Liver (tissue), 9 donors: ENCODE data around the gene DCC. TPM values are rescaled to one million over a fixed set of nuclear protein-coding genes. Genes with fewer than 3 reads are reported as not detected.

Experiments used
- DNase-seq: peaks from one replicate; pipeline ENCODE4 v3.0.0-alpha.2; 2017; ENCODE audit warnings: low spot score
- H3K27ac ChIP-seq, 2 donors: one replicate each; pipeline ENCODE4 v1.7.0; 2013; ENCODE audit warnings: inconsistent platforms in 2 of 2, low read length in 2 of 2, control low read depth in 1 of 2, low read depth in 1 of 2, mild to moderate bottlenecking in 1 of 2
- H3K27me3 ChIP-seq, 4 donors: one replicate each; pipeline versions ENCODE4 v1.6.1 to v1.7.0; 2013; ENCODE audit warnings: low read length in 3 of 4, inconsistent platforms in 1 of 4, mild to moderate bottlenecking in 1 of 4, moderate library complexity in 1 of 4; ENCODE audit not compliant: control insufficient read depth in 4 of 4, insufficient read depth in 4 of 4
- H3K36me3 ChIP-seq, 4 donors: one replicate each; pipeline versions ENCODE4 v1.6.1 to v1.7.0; 2013; ENCODE audit warnings: low read length in 3 of 4, mild to moderate bottlenecking in 3 of 4, low read depth in 1 of 4, moderate library complexity in 1 of 4; ENCODE audit not compliant: control insufficient read depth in 4 of 4, insufficient read depth in 3 of 4
- H3K4me1 ChIP-seq, 4 donors: one replicate each; pipeline versions ENCODE4 v1.6.1 to v1.7.0; 2013; ENCODE audit warnings: low read length in 3 of 4, mild to moderate bottlenecking in 3 of 4, moderate library complexity in 1 of 4; ENCODE audit not compliant: control insufficient read depth in 4 of 4, insufficient read depth in 4 of 4
- H3K4me3 ChIP-seq, 3 donors: one replicate each; pipeline versions ENCODE4 v1.6.1 to v1.7.0; 2013; ENCODE audit warnings: low read length in 3 of 3, control low read depth in 1 of 3, low read depth in 1 of 3, mild to moderate bottlenecking in 1 of 3
- H3K9ac ChIP-seq, 2 donors: one replicate each; pipeline ENCODE4 v1.7.0; 2013; ENCODE audit warnings: low read length in 2 of 2, mild to moderate bottlenecking in 2 of 2, moderate library complexity in 2 of 2, control low read depth in 1 of 2, low read depth in 1 of 2
- H3K9me3 ChIP-seq, 4 donors: one replicate each; pipeline versions ENCODE4 v1.6.1 to v1.7.0; 2013; ENCODE audit warnings: low read length in 3 of 4; ENCODE audit not compliant: control insufficient read depth in 4 of 4
- EGR1 ChIP-seq, 2 donors: IDR thresholded peaks; 2 replicates each; pipeline ENCODE4 v1.6.1; 2016 to 2018; ENCODE audit warnings: antibody characterized with exemption in 2 of 2, low read depth in 2 of 2
- FOXA1 ChIP-seq: IDR thresholded peaks from 2 replicates; pipeline ENCODE4 v1.6.1; 2016; ENCODE audit warnings: antibody characterized with exemption
- FOXA2 ChIP-seq: IDR thresholded peaks from 2 replicates; pipeline ENCODE4 v1.6.1; 2016; ENCODE audit warnings: antibody characterized with exemption
- GABPA ChIP-seq, 2 donors: IDR thresholded peaks in 1 of 2; conservative IDR thresholded peaks in 1 of 2; 2 replicates each; pipeline ENCODE4 v1.6.1; 2016; ENCODE audit warnings: antibody characterized with exemption in 2 of 2, mild to moderate bottlenecking in 1 of 2, moderate library complexity in 1 of 2
- HNF4A ChIP-seq, 2 donors: conservative IDR thresholded peaks; 2 replicates each; pipeline ENCODE4 v1.6.1; 2016; ENCODE audit warnings: antibody characterized with exemption in 2 of 2, mild to moderate bottlenecking in 2 of 2
- HNF4G ChIP-seq: IDR thresholded peaks from 2 replicates; pipeline ENCODE4 v1.6.1; 2016; ENCODE audit warnings: antibody characterized with exemption
- JUND ChIP-seq, 2 donors: IDR thresholded peaks; 2 replicates each; pipeline ENCODE4 v1.6.1; 2016; ENCODE audit warnings: antibody characterized with exemption in 2 of 2
- NR2F2 ChIP-seq: IDR thresholded peaks from 2 replicates; pipeline ENCODE4 v1.6.1; 2016; ENCODE audit warnings: antibody characterized with exemption
- RAD21 ChIP-seq, 2 donors: IDR thresholded peaks; 2 replicates each; pipeline ENCODE4 v1.6.1; 2016; ENCODE audit warnings: antibody characterized with exemption in 2 of 2, mild to moderate bottlenecking in 2 of 2
- RXRA ChIP-seq, 2 donors: IDR thresholded peaks; 2 replicates each; pipeline ENCODE4 v1.6.1; 2017 to 2018; ENCODE audit warnings: antibody characterized with exemption in 2 of 2, mild to moderate bottlenecking in 1 of 2
- SP1 ChIP-seq: IDR thresholded peaks from 2 replicates; pipeline ENCODE4 v1.6.1; 2018; ENCODE audit warnings: antibody characterized with exemption, mild to moderate bottlenecking
- TAF1 ChIP-seq: conservative IDR thresholded peaks from 2 replicates; pipeline ENCODE4 v1.6.1; 2016; ENCODE audit warnings: antibody characterized with exemption, mild to moderate bottlenecking
- YY1 ChIP-seq: IDR thresholded peaks from 2 replicates; pipeline ENCODE4 v1.6.1; 2016; ENCODE audit warnings: antibody characterized with exemption, mild to moderate bottlenecking
- WGBS: extraction: QIAGEN DNeasy Blood & Tissue Kit; methylation state at CpG from one replicate; pipeline ENCODE4 v1.1.7; 2013; 5-methylcytosine and 5-hydroxymethylcytosine counted together
- polyA plus RNA-seq, 2 donors: library from polyadenylated mRNA; stranded (reverse) in 1 of 2; unstranded in 1 of 2; fragments of 200-250 nt in 1 of 2; fragments of >200 nt in 1 of 2; fragmentation: Nextera tagmentation in 1 of 2; extraction: Ambion mirVana in 1 of 2; gene quantifications; one replicate each; pipeline versions ENCODE4 v1.2.1 to v1.2.3, GENCODE V29; 2013 to 2015
- total RNA-seq, 2 donors: library from RNA; depleted of rRNA; stranded (reverse); fragments of >200 nt; gene quantifications; one replicate each; pipeline ENCODE4 v1.2.3, GENCODE V29; 2014
- TF ChIP-seq, protein P1 (sequence below): IDR thresholded peaks from 2 replicates; pipeline ENCODE4 v1.6.1; 2016; ENCODE audit warnings: antibody characterized with exemption
- TF ChIP-seq, protein P2 (sequence below): IDR thresholded peaks from 2 replicates; pipeline ENCODE4 v1.6.1; 2016; ENCODE audit warnings: antibody characterized with exemption, mild to moderate bottlenecking
- TF ChIP-seq, protein P3 (sequence below): IDR thresholded peaks from 2 replicates; pipeline ENCODE4 v1.6.1; 2016; ENCODE audit warnings: antibody characterized with exemption
- TF ChIP-seq, protein P4 (sequence below): fragments of 150-350 bp; IDR thresholded peaks from 2 replicates; pipeline ENCODE4 v1.5.1; 2017; ENCODE audit warnings: improper control_type of control experiment, low read depth, low read length; ENCODE audit not compliant: missing input control
- TF ChIP-seq, protein P5 (sequence below): IDR thresholded peaks from 2 replicates; pipeline ENCODE4 v1.6.1; 2016; ENCODE audit warnings: antibody characterized with exemption
- donor health status: healthy.
- donor health status: healthy.
- donor health status: healthy.
- donor health status: healthy.
- donor health status: healthy.

Gene DCC
- total and polyA plus RNA-seq, 4 donors, result under 0.01 to 0.03 TPM; not detected in 2

DNA sequence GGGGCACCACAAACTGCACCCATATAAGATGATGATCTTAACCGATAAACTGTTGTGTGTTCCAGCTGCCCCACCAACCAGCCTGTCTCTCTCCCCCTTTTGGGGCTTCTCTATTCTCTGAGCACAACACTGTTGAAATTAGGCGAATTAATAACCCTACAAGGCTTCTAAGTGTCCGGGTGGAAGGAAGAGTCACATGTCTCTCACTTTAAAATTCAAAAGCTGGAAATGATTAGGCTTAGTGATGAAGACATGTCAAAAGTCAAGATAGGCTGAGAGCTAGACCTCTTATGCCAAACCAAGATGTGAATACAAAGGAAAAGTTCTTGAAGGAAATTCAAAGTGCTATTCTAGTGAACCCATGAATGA is 1102.4 kb downstream of the DCC start (continued):
- TF ChIP-seq, protein P1, sequence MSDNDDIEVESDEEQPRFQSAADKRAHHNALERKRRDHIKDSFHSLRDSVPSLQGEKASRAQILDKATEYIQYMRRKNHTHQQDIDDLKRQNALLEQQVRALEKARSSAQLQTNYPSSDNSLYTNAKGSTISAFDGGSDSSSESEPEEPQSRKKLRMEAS, result no peak

DNA sequence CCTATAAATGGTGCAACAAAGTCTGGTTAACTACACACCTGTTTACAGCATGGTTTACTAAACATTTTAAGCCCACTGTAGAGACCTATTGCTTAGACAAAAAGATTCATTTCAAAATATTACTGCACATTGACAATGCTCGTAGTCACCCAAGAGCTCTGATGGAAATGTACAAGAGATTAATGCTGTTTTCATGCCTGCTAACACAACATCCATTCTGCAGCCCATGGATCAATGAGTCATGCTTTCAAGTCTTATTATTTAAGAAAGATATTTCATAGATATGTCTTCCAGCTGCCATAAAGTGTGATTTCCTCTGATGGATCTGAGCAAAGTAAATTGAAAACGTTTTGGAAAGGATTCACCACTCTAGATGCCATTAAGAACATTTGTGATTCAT is 1103.3 kb downstream of the DCC start:
- WGBS, result 54% methylated on average over 2 of the region's 2 CpGs
- Histone ChIP-seq H3K27ac (no peak overlapping the region), H3K4me1 (no peaks in the 10 kb centered on the region), H3K36me3 (no peaks in the 10 kb centered on the region), H3K9me3 (no peaks in the 10 kb centered on the region), H3K4me3 (no peak overlapping the region), H3K27me3 (no peaks in the 10 kb centered on the region), H3K9ac (no peak overlapping the region)
- TF ChIP-seq, protein P1, result no peak
- no peak for TF ChIP-seq HNF4A (conservative IDR thresholded peaks at IDR 0.05)
- no peak for TF ChIP-seq HNF4G
- no peak for TF ChIP-seq SP1
- no peak for TF ChIP-seq RXRA (IDR thresholded peaks at IDR 0.05)
- no peak for TF ChIP-seq NR2F2
- TF ChIP-seq EGR1 (IDR thresholded peaks at IDR 0.05; ENCODE audit: low read depth in 2 of 2), result no peak
- no peak for TF ChIP-seq JUND (IDR thresholded peaks at IDR 0.05)
- TF ChIP-seq RAD21 (IDR thresholded peaks at IDR 0.05), result no peak
- TF ChIP-seq FOXA2, result no peak
- TF ChIP-seq, protein P2, sequence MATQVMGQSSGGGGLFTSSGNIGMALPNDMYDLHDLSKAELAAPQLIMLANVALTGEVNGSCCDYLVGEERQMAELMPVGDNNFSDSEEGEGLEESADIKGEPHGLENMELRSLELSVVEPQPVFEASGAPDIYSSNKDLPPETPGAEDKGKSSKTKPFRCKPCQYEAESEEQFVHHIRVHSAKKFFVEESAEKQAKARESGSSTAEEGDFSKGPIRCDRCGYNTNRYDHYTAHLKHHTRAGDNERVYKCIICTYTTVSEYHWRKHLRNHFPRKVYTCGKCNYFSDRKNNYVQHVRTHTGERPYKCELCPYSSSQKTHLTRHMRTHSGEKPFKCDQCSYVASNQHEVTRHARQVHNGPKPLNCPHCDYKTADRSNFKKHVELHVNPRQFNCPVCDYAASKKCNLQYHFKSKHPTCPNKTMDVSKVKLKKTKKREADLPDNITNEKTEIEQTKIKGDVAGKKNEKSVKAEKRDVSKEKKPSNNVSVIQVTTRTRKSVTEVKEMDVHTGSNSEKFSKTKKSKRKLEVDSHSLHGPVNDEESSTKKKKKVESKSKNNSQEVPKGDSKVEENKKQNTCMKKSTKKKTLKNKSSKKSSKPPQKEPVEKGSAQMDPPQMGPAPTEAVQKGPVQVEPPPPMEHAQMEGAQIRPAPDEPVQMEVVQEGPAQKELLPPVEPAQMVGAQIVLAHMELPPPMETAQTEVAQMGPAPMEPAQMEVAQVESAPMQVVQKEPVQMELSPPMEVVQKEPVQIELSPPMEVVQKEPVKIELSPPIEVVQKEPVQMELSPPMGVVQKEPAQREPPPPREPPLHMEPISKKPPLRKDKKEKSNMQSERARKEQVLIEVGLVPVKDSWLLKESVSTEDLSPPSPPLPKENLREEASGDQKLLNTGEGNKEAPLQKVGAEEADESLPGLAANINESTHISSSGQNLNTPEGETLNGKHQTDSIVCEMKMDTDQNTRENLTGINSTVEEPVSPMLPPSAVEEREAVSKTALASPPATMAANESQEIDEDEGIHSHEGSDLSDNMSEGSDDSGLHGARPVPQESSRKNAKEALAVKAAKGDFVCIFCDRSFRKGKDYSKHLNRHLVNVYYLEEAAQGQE, result no peak
- no peak for TF ChIP-seq GABPA (IDR thresholded peaks at IDR 0.05 in 1 of 2, conservative IDR thresholded peaks at IDR 0.05 in 1 of 2)
- no peak for TF ChIP-seq YY1
- TF ChIP-seq, protein P3, sequence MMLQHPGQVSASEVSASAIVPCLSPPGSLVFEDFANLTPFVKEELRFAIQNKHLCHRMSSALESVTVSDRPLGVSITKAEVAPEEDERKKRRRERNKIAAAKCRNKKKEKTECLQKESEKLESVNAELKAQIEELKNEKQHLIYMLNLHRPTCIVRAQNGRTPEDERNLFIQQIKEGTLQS, result no peak
- TF ChIP-seq FOXA1, result no peak
- TF ChIP-seq TAF1, result no peak
- TF ChIP-seq, protein P4, sequence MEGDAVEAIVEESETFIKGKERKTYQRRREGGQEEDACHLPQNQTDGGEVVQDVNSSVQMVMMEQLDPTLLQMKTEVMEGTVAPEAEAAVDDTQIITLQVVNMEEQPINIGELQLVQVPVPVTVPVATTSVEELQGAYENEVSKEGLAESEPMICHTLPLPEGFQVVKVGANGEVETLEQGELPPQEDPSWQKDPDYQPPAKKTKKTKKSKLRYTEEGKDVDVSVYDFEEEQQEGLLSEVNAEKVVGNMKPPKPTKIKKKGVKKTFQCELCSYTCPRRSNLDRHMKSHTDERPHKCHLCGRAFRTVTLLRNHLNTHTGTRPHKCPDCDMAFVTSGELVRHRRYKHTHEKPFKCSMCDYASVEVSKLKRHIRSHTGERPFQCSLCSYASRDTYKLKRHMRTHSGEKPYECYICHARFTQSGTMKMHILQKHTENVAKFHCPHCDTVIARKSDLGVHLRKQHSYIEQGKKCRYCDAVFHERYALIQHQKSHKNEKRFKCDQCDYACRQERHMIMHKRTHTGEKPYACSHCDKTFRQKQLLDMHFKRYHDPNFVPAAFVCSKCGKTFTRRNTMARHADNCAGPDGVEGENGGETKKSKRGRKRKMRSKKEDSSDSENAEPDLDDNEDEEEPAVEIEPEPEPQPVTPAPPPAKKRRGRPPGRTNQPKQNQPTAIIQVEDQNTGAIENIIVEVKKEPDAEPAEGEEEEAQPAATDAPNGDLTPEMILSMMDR, result no peak
- TF ChIP-seq, protein P5, sequence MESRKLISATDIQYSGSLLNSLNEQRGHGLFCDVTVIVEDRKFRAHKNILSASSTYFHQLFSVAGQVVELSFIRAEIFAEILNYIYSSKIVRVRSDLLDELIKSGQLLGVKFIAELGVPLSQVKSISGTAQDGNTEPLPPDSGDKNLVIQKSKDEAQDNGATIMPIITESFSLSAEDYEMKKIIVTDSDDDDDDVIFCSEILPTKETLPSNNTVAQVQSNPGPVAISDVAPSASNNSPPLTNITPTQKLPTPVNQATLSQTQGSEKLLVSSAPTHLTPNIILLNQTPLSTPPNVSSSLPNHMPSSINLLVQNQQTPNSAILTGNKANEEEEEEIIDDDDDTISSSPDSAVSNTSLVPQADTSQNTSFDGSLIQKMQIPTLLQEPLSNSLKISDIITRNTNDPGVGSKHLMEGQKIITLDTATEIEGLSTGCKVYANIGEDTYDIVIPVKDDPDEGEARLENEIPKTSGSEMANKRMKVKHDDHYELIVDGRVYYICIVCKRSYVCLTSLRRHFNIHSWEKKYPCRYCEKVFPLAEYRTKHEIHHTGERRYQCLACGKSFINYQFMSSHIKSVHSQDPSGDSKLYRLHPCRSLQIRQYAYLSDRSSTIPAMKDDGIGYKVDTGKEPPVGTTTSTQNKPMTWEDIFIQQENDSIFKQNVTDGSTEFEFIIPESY, result no peak
- DNase-seq, result no peak
